GM21576 (cell line): ENCODE results near the gene FUT8.
A peak's percentile ranks its signal among the peaks of the same experiment; 100 is the strongest.
"Not testable (repeated sequence)": the region's sequence is repeated elsewhere in the genome, so short reads cannot be mapped to it uniquely, and the experiment has no call there.

Experiments
- ATAC-seq: cut with Tn5 transposase; IDR thresholded peaks from one replicate; pipeline ENCODE4 v1.9.1; 2021; ENCODE audit warnings: mild to moderate bottlenecking, moderate library complexity; ENCODE audit not compliant: unreplicated experiment

Gene FUT8

DNA sequence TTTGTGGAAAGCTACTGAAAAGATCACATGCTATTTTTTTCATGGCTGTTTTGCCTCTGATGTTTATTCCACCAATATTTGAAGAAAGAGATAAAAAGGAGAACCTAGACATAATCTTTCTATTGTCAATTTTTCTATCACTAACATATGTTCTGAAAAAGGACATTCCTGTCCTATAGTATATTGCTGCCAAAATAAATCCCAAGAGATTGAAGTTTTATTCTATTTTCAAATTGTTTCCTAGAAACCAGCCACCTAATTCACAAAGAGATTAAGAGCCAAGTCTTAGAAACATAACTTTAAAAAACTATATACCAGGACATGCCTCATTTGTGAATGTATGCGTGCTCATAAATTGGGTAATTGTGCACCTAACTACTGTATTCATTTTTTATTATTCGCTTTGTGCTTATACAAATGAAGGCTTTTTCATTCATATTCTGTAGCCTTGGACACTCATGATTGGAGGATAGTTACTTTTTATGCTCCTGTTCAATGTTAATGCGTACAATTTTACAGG, 200.7 kb downstream of the FUT8 start:
- no peak for ATAC-seq

- no peak for ATAC-seq
These were observed 206.5 kb downstream of the FUT8 start for GRCh38 chr14:65618996-65619395.

- no peak for ATAC-seq
These were observed 207.7 kb downstream of the FUT8 start for GRCh38 chr14:65620195-65620594.

DNA sequence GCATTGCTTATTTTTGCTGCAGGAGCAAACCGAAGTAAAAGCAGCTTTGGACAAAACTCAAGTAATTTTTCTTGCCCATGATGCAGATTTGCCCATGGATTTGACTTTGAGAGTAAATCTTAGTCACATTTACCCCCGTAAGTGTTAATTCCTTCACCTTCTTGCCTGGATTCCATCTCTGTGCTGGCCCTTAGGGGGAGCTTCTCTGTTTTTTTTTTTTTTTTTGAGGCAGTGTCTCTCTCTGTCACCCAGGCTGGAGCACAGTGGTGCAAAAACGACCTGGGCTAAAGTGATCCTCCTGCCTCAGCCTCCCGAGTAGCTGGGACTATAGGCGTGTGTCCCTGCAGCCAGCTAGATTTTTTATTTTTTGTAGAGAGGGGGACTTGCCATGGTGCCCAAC, 210.2 kb downstream of the FUT8 start:
- no peak for ATAC-seq

- ATAC-seq, result no peak
These were observed 211.2 kb downstream of the FUT8 start for GRCh38 chr14:65623759-65624158.

DNA sequence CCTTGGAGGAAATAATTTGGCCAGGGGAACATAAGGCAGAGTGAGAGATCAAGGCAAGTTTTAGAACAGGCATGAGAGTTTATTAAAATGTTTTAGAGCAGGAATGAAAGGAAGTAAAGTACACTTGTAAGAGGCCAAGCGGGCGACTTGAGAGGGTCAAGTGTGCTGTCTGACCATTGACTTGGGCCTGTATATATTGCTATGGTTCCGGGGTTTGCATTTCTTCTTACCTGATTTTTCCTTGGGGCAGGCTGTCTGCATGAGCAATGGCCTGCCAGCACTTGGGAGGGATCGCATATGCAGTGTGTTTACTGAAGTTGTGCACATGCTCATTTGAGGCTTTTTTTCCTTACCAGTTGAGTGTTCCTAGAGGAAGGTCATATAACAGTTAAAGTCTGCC, 214.8 kb downstream of the FUT8 start:
- ATAC-seq, result no peak

DNA sequence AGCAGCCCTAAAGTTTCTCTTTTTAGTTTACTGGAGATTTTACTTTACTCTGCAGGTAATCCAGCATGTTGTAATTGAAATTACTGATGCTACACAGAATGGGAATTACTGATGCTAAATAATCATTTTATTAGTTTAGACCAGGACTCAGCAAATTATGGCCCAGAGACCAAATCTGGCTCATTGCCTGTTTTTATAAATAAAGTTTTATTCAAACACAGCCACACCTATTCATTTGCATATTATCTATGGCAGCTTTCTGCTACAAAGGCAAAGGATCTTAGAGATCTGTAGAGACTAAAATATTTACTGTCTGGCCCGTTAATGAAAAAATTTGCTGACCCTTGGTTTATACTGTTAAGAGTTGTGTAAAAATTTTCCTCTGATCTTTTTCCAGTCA, 216.1 kb downstream of the FUT8 start:
- ATAC-seq, result no peak

- no peak for ATAC-seq
These were observed 218.5 kb downstream of the FUT8 start for GRCh38 chr14:65631040-65631439.

GRCh38 chr14:65632487-65632886, 220.0 kb downstream of the FUT8 start:
- ATAC-seq, result no peak

GRCh38 chr14:65633666-65634065, 221.1 kb downstream of the FUT8 start:
- ATAC-seq, result not testable (repeated sequence)

DNA sequence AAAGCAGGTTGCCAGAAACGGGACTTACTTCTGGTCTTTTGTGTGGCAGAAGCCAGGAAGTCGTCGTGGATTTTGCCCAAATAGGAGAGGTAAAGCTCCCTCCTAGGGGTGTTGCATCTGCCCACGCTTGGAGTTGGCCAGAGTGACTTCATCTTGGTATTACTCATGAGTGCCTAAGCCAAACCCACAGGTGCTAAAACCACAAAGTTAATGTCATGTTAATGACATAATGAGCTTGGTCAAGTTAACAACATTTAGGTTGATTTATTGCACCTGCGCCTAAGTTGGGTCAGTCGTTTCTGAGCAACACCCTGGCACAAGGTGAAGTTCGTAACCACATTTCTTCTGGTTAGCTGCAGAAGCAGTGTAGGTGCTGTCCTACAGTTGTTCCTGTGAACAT, 225.2 kb downstream of the FUT8 start:
- ATAC-seq, result peak; percentile 85

DNA sequence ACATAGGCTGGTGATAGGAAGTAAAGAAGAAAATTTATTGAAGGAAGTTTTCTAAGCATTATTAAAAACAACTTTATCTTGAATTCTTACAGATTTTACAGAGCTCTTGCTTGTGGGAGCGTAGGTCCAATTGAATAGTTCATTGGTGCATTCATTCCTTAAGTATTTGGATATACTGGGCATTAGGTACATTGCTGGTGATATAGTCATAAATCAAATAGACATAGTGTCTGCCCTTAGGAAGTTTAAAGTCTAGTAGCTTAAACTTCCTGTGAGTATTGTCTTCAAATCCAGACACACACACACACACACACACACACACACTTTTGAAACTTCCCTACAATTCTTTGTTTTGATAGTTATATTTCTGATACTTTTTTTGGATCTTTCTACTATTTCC, 226.7 kb downstream of the FUT8 start:
- no peak for ATAC-seq

DNA sequence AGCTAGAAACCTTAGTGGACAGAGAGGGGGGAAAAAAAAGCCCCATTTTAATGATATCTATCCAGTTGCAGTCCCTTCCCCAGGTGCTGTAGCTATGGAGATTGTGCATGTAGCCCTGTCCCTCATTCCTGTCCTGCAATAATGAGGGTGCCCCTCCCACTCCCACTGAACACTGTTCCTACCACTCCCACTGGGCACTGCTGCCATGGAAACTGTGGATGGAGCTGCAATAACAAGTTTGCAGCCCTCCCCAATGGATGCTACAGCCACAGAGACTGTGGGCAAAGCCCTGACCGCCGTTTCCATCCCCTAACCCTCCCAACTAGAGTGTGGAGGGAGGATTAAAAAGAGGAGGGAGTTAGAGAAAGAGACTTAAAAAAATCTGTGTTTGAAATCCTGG, 238.3 kb downstream of the FUT8 start:
- no peak for ATAC-seq

GRCh38 chr14:65656554-65656953, 244.0 kb downstream of the FUT8 start:
- no peak for ATAC-seq

DNA sequence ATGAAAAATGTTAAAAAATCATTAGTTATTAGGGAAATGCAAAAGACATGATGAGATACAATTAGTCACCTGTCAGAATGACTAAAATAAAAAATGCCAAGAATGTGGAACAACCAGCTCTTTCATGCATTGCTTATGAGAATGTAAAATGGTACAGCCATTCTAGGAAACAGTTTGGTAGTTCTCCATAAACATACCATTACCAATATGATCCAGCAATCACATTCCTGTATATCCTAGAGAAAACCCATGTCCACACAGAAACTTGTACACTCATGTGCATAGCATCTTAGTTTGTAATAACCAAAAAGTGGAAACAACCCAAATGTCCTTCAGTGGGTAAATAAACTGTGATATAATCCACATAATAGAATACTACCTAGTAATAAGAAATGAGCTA, 245.7 kb downstream of the FUT8 start:
- no peak for ATAC-seq

- no peak for ATAC-seq
These were observed 249.3 kb downstream of the FUT8 start for GRCh38 chr14:65661865-65662264.

GRCh38 chr14:65664436-65664835, 251.9 kb downstream of the FUT8 start:
- ATAC-seq, result no peak

DNA sequence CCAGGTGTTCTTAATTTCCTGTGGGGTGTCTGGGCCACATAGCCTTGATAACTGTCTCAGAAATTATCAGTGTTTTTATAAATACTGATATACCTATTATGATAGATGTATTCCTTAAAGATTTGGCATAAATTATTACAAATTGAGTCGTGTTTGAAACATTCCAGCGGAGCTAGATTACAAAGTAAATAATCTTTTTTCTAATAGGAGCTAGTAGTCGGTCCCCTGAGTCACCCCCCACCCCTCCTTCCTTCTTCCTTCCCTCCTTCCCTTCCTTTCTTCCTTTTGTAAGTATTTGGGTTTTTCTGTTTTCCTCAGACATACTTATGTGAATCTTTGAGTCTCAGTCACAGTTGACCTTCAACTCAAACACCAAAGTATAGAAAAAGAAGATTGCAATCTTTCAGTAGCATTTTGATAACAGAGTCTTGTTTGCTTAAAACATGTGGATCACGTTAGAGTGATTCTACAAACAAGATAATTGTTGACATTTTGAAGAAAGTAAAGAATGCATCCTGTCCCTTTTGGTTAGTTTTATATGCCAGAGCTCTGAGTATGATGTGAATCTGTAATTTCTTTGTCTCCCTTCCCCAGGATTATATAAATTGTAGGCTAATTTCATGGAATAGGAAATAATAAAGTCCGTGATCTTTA, 264.0 kb downstream of the FUT8 start:
- no peak for ATAC-seq

GRCh38 chr14:65685572-65685971, 273.0 kb downstream of the FUT8 start:
- no peak for ATAC-seq

DNA sequence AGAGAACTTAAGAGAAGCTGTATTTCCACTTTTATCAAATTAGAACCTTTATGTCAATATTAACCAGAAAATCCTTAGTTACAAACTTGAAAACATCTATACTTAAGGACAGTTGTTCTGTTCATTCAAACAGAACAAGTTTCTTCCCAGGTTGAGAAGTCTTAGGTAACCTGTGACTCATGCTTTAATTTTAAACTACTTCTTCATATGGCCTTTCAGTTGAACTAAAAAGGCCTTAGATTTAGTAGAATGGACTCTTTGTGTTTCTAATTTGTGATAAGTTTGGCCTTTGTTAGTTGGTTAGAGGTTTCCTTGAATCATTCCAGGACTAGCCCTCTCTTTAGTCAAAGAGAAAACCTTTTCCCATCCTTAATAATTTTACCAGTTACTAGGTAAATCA, 274.2 kb downstream of the FUT8 start:
- ATAC-seq, result no peak

DNA sequence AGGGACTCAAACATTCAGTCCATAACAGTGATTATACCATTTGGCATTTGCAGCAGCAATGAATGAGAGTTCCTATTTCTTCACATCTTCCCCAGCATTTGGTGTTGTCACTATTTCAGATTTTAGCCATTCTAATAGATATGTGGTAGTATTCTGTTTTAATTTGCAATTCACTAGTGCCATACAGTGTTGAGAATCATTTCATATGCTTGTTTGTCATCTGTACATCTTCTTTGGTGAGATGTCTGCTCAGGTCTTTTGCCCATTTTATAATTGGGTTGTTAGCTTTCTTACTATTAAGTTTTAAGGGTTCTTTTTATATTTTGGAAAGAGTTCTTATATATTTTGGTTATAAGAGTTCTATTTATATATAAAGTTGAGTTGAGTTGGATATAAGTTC, 276.5 kb downstream of the FUT8 start:
- ATAC-seq, result no peak

DNA sequence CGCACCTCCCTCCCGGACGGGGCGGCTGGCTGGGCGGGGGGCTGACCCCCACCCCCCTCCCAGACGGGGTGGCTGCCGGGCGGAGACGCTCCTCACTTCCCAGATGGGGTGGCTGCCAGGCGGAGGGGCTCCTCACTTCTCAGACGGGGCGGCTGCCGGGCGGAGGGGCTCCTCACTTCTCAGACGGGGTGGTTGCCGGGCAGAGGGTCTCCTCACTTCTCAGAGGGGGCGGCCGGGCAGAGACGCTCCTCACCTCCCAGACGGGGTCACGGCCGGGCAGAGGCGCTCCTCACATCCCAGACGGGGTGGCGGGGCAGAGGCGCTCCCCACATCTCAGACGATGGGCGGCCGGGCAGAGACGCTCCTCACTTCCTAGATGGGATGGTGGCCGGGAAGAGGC, 280.0 kb downstream of the FUT8 start:
- not testable (repeated sequence) for ATAC-seq

GRCh38 chr14:65696801-65697200, 284.3 kb downstream of the FUT8 start:
- no peak for ATAC-seq
